Sigmoid colon (tissue), 4 donors: ENCODE results near the gene OSBP2.

Experiments used
- EP300 ChIP-seq, 4 donors: sonication (generic); formaldehyde crosslinking; IDR thresholded peaks; one replicate each; pipeline ENCODE4 v1.6.1; 2017; ENCODE audit warnings: antibody characterized with exemption in 4 of 4
- POLR2A ChIP-seq, 2 donors: fragments of 450-650 bp; IDR thresholded peaks; one replicate each; pipeline ENCODE4 v1.6.1; 2016; ENCODE audit warnings: antibody characterized with exemption in 2 of 2, mild to moderate bottlenecking in 2 of 2, moderate library complexity in 2 of 2
- TF ChIP-seq, protein P1 (sequence below), 4 experiments: fragments of 450-650 bp in 3 of 4; fragments of 200-600 bp in 1 of 4; IDR thresholded peaks; one replicate each; pipeline ENCODE4 v1.5.1; 2016 to 2019; ENCODE audit warnings: antibody characterized with exemption in 4 of 4, mild to moderate bottlenecking in 3 of 4, moderate library complexity in 2 of 4

DNA sequence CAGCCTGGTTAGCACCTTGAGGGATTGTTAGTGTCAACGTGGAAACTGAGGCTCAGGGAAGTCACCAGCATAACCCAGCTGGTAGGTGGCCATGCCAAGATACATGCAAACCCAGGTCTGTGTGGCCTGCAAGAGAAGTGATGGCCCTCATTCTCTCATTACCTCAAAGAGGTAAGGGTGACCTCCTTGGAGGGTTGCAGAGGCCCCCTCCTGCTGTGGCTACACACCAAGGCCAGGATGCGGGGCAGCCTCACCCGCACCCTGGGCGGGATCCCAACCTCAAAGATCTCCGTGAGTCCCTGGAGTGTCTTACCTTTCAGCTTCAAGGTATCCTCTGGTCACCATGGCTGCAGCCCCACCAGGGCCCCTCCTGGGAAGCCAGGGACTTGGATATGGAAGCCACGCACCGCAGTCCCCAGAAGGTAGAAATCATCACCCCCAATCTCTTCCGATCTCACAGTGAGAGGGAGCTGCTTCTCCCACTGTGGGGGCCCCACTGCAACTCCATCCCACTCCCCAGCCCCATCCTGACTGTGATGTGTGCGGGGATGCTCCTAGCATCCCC is 178.5 kb downstream of the OSBP2 start:
- TF ChIP-seq POLR2A (IDR thresholded peaks at IDR 0.05) (no peak), EP300 (IDR thresholded peaks at IDR 0.05) (no peak)
- TF ChIP-seq, protein P1, sequence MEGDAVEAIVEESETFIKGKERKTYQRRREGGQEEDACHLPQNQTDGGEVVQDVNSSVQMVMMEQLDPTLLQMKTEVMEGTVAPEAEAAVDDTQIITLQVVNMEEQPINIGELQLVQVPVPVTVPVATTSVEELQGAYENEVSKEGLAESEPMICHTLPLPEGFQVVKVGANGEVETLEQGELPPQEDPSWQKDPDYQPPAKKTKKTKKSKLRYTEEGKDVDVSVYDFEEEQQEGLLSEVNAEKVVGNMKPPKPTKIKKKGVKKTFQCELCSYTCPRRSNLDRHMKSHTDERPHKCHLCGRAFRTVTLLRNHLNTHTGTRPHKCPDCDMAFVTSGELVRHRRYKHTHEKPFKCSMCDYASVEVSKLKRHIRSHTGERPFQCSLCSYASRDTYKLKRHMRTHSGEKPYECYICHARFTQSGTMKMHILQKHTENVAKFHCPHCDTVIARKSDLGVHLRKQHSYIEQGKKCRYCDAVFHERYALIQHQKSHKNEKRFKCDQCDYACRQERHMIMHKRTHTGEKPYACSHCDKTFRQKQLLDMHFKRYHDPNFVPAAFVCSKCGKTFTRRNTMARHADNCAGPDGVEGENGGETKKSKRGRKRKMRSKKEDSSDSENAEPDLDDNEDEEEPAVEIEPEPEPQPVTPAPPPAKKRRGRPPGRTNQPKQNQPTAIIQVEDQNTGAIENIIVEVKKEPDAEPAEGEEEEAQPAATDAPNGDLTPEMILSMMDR (IDR thresholded peaks at IDR 0.05): no peak
